IPS-20b (cell line): ENCODE data around the gene SMLR1.
"Not testable (repeated sequence)": the region's sequence is repeated elsewhere in the genome, so short reads cannot be mapped to it uniquely, and the experiment has no call there.

Experiments used
- H3K27ac ChIP-seq: one replicate; pipeline ENCODE4 v1.5.1; 2013; ENCODE audit warnings: low read length
- H3K27me3 ChIP-seq: 2 replicates; pipeline ENCODE4 v1.6.1; 2013; ENCODE audit warnings: mild to moderate bottlenecking, low read length, inconsistent platforms; ENCODE audit not compliant: insufficient read depth
- H3K36me3 ChIP-seq: 2 replicates; pipeline ENCODE4 v1.6.1; 2013; ENCODE audit warnings: low read depth, mild to moderate bottlenecking, inconsistent platforms, low read length, moderate library complexity; ENCODE audit not compliant: insufficient read depth
- H3K4me1 ChIP-seq: 2 replicates; pipeline ENCODE4 v1.6.1; 2013; ENCODE audit warnings: mild to moderate bottlenecking, control low read depth, inconsistent platforms, low read length, moderate library complexity; ENCODE audit not compliant: insufficient read depth
- H3K4me3 ChIP-seq: 2 replicates; pipeline ENCODE4 v1.5.1; 2013; ENCODE audit warnings: mild to moderate bottlenecking, low read length, inconsistent platforms
- H3K9ac ChIP-seq: 2 replicates; pipeline ENCODE4 v1.6.1; 2013; ENCODE audit warnings: low read depth, mild to moderate bottlenecking, inconsistent platforms, low read length, moderate library complexity
- H3K9me3 ChIP-seq: 2 replicates; pipeline ENCODE4 v1.6.1; 2013; ENCODE audit warnings: mild to moderate bottlenecking, low read depth, low read length, inconsistent platforms; ENCODE audit not compliant: insufficient read depth

Gene SMLR1

DNA sequence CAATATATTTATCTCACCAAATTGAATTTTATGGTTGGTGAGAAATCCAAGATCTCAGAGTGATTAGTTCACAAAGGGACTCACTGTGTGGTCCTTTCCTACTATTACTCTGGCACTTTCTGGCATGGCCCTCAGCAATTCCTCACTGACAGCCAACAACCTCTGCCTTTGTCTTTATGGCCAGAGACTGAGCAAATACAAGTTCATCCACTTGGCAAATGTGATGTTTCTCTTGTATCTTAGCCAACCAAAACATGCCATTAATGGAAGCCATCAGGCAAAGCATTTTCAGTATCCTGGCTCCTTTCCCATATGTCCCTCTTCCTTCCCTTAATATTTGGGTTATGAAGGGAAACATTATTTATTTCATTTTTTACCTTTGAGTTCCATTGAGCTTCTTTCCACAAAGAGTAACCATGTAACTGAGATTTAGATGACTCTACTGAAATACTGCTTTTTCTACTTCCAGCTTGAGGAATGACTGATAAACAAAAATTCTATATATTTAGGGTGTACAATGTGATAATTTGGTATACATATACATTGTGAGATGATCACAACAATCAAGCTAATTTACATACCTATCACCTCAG lies 30.8 kb upstream of the SMLR1 start:
- Histone ChIP-seq H3K36me3 (no peaks in the 10 kb centered on the region), H3K27me3 (no peaks in the 10 kb centered on the region), H3K9ac (no peak overlapping the region), H3K4me1 (peaks cover 10% of the 10 kb centered on the region; the same call in 1 of the 2 replicates), H3K9me3 (peaks cover 10% of the 10 kb centered on the region; the same call in 1 of the 2 replicates), H3K4me3 (no peak overlapping the region), H3K27ac (no peak overlapping the region)

DNA sequence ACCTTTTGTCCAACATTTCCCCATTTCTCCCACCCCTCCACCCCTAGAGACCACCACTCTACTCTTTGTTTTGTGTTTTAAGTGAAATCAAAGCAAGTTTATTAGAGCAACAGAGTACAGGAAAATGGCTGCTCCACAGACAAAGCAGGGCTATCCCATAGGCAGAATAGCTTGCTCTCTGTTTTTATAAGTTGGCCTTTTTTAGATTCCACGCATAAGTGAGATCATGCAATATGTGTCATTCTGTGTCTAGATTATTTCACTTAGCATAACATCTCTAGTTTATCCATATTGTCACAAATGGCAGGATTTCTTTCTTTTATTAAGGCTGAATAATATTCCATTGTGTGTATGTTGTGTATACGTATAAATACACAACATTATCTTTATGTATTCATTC lies 30.1 kb upstream of the SMLR1 start:
- Histone ChIP-seq H3K9ac (no peak overlapping the region), H3K4me1 (peaks cover 10% of the 10 kb centered on the region; the same call in 1 of the 2 replicates), H3K36me3 (no peaks in the 10 kb centered on the region), H3K27ac (no peak overlapping the region), H3K9me3 (peaks cover 10% of the 10 kb centered on the region; the same call in 1 of the 2 replicates), H3K27me3 (no peaks in the 10 kb centered on the region), H3K4me3 (no peak overlapping the region)

GRCh38 chr6:130801368-130801767 lies 25.8 kb upstream of the SMLR1 start:
- H3K27ac ChIP-seq, H3K36me3 ChIP-seq, H3K9ac ChIP-seq, H3K4me1 ChIP-seq, H3K4me3 ChIP-seq, H3K27me3 ChIP-seq: not testable (repeated sequence)
- peaks cover 10% of the 10 kb centered on the region; the same call in 1 of the 2 replicates for H3K9me3 ChIP-seq

DNA sequence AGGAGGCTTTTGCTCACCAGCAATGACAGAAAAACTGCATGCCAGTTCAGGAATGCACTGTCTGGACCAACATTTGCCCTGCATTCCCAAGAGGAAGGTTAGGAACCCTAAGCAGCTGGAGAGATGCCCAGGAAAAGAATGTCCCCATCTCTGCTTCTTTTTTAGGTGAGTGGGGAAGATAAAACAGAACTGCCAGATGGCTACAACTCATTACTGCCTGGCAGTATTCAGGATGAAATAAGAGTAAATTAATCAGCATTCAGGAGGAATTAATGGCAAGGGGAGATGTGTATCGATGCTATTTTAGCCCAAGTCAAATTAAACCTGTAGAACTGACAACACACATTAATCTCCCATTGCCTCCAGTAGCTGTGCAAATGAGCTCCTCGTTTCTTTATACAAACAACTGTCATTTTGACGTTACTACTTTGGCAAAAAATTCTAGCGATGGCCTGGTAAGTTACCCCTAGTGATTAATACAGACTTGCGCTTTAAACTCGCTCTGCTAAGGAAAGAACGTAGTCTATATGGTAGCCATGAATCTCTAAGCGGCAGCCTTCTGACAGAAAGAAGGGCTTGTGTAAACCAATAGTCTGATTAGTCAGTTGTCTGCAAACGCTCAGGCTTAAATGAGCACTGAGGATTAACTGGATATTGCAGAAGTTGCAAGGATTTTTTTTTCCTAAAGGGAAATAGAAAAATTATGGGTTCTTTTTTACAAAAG lies 16.7 kb upstream of the SMLR1 start:
- H3K9me3 ChIP-seq = no peaks in the 10 kb centered on the region
- H3K4me1 ChIP-seq = no peaks in the 10 kb centered on the region
- H3K27me3 ChIP-seq = no peaks in the 10 kb centered on the region
- no peaks in the 10 kb centered on the region for H3K36me3 ChIP-seq
- no peak overlapping the region for H3K4me3 ChIP-seq
- no peak overlapping the region for H3K9ac ChIP-seq
- H3K27ac ChIP-seq = no peak overlapping the region

- H3K27me3 ChIP-seq = no peaks in the 10 kb centered on the region
- H3K4me1 ChIP-seq = no peaks in the 10 kb centered on the region
- no peaks in the 10 kb centered on the region for H3K36me3 ChIP-seq
- H3K9ac ChIP-seq = no peak overlapping the region
- H3K4me3 ChIP-seq = no peak overlapping the region
- H3K9me3 ChIP-seq = no peaks in the 10 kb centered on the region
- no peak overlapping the region for H3K27ac ChIP-seq
Observed at GRCh38 chr6:130811932-130812331, 15.3 kb upstream of the SMLR1 start.

- Histone ChIP-seq H3K27ac (no peak overlapping the region), H3K36me3 (no peaks in the 10 kb centered on the region), H3K4me1 (no peaks in the 10 kb centered on the region), H3K27me3 (no peaks in the 10 kb centered on the region), H3K9ac (no peak overlapping the region), H3K9me3 (no peaks in the 10 kb centered on the region), H3K4me3 (no peak overlapping the region)
Observed at GRCh38 chr6:130814506-130814905, 12.7 kb upstream of the SMLR1 start.

DNA sequence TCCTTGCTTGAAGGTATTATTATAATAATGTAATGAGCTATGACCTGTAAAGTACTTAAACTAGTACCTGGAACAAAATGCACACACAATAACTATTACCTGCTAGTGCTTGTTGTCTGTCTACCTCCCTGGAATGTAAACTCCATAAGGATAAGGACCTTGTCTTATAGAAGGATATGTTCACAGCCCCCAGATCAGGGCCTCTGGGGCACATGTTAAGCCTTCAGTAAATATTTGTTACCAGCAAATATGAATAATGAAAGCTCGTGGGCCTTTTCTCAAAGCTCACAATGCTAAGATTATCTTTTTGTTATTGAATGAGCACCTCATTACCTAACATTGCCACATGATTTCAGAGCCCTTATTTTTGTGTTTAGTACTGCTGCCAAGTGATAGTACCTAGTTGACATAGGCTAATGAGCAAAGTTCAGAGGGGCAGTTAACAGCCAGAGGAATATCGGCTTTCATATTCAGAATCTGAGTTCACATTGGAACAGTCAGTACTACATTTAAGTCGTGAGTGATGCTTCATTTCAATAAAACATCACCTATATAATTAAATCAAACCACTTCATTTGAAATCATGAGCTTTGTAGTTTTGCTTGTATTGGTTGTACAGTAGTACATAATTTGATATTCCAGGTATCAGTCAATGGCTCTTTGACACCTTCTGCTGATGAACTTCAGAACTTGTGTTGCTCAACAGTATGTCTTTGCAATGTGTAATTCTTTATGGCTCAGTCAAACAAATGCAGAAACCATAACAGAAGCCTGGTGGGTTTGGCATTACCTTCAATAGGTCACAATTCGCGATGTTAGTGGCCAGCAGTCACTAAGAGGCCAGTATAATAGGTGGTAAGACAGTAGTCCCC lies 11.8 kb upstream of the SMLR1 start:
- H3K36me3 ChIP-seq = no peaks in the 10 kb centered on the region
- H3K4me3 ChIP-seq = no peak overlapping the region
- no peaks in the 10 kb centered on the region for H3K9me3 ChIP-seq
- no peak overlapping the region for H3K9ac ChIP-seq
- H3K27me3 ChIP-seq = no peaks in the 10 kb centered on the region
- H3K4me1 ChIP-seq = no peaks in the 10 kb centered on the region
- H3K27ac ChIP-seq = no peak overlapping the region

- no peak overlapping the region for H3K27ac ChIP-seq
Observed at GRCh38 chr6:130822736-130823135, 4.5 kb upstream of the SMLR1 start.

DNA sequence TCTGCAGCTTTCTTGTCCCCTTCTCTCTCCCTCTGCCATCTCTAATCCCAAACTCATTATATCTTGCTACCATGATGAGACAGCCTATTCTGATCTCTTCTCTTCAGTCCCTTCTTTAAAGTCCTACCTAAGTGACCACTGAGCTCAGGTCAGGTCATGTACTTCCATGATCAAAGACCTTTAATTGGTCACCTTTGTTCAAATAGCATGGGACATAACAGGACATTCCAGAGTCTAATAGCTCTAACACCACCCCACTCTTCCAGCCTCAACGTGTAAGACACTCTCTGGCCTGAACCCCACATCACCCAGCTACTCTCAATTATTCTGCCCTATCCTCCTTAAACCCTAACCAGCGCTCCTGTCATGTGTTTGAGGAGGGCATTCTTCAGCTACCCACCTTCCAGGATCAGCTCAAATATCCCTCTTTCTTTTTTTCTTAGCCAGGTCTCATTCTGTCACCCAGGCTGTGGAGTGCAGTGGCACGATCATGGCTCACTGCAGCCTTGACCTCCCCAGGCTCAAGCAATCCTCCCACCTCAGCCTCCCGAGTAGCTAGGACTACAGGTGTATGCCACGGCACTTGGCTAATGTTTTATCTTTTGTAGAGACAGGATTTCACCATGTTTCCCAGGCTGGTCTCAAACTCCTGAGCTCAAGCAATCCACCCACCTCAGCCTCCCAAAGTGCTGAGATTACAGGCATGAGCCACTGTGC lies 2.1 kb upstream of the SMLR1 start:
- H3K9ac ChIP-seq = no peak overlapping the region
- H3K9me3 ChIP-seq = no peaks in the 10 kb centered on the region
- peaks cover 15% of the 10 kb centered on the region for H3K4me1 ChIP-seq
- H3K27ac ChIP-seq = no peak overlapping the region
- no peaks in the 10 kb centered on the region for H3K36me3 ChIP-seq
- H3K27me3 ChIP-seq = no peaks in the 10 kb centered on the region
- H3K4me3 ChIP-seq = no peak overlapping the region

More at GRCh38 chr6:130822736-130823135, 4.5 kb upstream of the SMLR1 start:
- Histone ChIP-seq H3K4me1 (peaks cover 15% of the 10 kb centered on the region), H3K9ac (no peak overlapping the region), H3K27me3 (no peaks in the 10 kb centered on the region), H3K4me3 (no peak overlapping the region), H3K36me3 (no peaks in the 10 kb centered on the region), H3K9me3 (no peaks in the 10 kb centered on the region)

DNA sequence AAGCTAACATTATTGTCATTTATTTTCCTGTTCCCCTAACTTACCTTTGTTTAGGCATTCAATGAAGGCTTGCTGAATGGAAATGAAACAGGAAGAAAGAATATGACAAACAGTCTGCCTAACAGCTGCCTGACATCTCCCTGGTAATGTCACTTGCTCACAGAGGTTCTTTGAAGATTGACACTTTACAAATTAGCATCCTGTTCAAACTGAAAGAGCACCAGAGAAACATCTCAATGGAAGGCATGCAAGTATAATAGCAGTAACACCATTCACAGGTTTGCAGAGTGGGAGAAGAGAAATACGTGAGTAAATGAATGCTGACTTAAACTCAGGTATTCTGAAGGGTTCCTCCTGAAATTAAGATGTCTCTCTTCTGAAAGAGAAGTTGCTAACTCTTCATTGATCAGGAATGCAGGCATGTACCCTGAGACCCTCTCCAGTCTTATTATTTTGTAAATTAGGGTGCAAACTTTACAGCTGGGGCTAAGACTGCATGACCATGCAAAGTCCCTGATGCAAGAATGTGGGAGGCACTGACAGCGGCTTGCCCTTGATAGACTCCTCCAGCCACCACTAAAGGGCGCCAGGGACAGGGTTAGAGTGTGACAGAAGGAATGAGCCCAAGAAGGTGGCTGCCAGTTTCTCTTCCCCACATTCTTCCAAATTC lies 1.3 kb upstream of the SMLR1 start:
- peaks cover 15% of the 10 kb centered on the region for H3K4me1 ChIP-seq
- no peaks in the 10 kb centered on the region for H3K27me3 ChIP-seq
- H3K4me3 ChIP-seq = no peak overlapping the region
- H3K9me3 ChIP-seq = no peaks in the 10 kb centered on the region
- no peak overlapping the region for H3K27ac ChIP-seq
- H3K9ac ChIP-seq = no peak overlapping the region
- no peaks in the 10 kb centered on the region for H3K36me3 ChIP-seq
